GM21529 (cell line): ENCODE measurements around the gene SP140.
"Not testable (repeated sequence)": the region's sequence is repeated elsewhere in the genome, so short reads cannot be mapped to it uniquely, and the experiment has no call there.

Experiments
- ATAC-seq: cut with Tn5 transposase; IDR thresholded peaks from one replicate; pipeline ENCODE4 v1.9.1; 2021; ENCODE audit not compliant: unreplicated experiment

Gene SP140

DNA sequence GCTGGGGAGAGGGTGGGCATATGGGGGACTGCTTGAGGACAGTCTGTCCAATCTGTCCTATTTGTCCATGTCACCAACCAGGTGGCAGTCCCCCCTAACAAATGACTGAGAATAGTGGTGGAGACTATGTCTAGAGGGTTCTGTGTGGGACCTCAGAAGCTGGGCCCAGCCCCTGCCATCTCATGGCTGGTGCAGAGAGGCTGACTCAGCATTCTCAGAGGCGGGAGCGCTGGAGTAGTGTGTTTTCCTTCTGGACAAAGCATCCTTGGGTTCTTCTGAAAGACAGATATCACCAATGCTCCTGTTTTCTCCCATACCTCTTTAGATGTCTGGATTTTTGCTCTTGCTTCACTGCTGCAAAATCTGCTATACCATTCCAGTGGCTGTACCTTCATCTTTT is 57.4 kb downstream of the SP140 start:
- ATAC-seq = no peak

GRCh38 chr2:230286048-230286447 is 60.5 kb downstream of the SP140 start:
- no peak for ATAC-seq

- not testable (repeated sequence) for ATAC-seq
Observed at GRCh38 chr2:230289311-230289710, 63.8 kb downstream of the SP140 start.

DNA sequence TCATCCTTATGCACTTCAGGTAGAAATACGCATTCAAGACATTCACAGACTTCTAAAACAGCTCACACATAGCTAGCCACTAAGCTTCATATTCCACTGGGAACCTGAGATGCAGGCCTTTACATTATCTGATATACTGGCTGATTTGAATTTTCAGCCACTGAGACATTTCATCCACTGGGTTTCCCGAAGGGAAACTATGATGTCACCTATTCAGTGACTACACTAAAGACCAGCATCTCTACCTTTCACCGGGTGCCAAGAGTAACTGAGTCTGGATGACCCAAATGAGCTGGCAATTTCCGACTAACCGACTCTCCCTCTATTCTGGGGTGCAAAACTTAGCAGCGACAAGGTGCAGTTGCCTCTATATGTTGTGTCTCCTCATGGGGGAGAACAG is 69.7 kb downstream of the SP140 start:
- ATAC-seq = no peak

- no peak for ATAC-seq
Observed at GRCh38 chr2:230296917-230297316, 71.4 kb downstream of the SP140 start.

DNA sequence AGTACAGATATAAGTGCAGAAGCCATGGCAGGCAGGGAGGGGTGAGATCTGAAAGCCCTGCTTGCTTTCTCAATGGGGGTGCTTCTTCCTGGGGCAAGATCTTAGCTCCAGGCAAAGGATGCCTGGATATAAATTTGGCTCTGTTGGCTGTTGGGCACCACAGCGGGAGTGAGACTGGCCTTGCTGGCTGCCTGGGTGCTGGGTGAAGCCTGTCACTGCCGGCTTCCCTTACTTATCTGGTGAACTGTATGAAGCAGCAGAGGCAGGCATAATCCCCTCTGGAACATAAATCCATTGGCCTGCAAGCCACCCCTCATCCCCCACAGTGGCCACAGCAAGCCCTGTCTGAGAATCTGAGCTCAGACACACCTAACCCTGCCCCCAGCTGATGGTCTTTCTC is 74.1 kb downstream of the SP140 start:
- ATAC-seq = no peak

GRCh38 chr2:230305416-230306275 is 80.1 kb downstream of the SP140 start:
- ATAC-seq = no peak

GRCh38 chr2:230306474-230306873 is 80.9 kb downstream of the SP140 start:
- ATAC-seq = no peak

DNA sequence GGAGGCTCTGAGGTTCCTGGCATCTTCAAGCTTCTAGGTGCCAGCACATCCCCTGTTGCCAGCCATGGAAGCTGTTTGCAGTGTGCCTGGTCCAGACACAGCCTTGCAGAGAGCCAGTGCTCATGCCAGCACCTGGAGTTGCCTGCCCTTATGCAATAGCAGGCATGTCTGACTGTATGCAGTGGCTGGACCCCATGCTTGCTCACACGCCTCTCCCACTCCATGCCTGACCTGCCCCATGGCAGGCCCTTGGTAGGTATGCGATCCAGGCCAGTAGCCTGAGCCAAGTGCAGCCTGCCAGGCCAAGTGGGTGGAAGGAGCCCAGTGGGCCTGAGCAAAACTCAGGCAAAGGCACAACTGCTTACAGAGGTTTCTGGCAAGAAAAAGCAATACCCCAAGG is 81.9 kb downstream of the SP140 start:
- ATAC-seq = no peak

- ATAC-seq = no peak
Observed at GRCh38 chr2:230308402-230309000, 83.0 kb downstream of the SP140 start.

GRCh38 chr2:230310792-230311191 is 85.3 kb downstream of the SP140 start:
- ATAC-seq = not testable (repeated sequence)

DNA sequence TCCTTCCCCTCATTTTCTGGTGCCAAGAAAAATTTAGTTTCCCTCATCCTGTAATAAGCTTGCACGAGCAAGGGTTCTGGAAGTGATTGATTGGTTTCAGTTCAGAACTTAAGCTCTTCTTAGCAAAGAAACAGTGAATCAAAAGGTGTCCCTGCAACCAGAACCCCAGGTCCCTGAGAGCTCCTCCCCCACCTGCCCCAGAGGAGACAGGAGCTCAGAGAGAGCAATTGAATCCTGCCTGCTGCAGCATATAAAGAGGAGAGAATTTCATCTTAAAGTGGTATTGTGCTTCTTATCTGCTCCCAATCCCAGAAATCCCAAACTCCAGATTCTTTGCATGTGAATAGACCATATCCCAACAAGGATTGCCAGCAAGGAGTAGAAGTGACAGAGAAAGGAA is 86.1 kb downstream of the SP140 start:
- ATAC-seq = not testable (repeated sequence)

DNA sequence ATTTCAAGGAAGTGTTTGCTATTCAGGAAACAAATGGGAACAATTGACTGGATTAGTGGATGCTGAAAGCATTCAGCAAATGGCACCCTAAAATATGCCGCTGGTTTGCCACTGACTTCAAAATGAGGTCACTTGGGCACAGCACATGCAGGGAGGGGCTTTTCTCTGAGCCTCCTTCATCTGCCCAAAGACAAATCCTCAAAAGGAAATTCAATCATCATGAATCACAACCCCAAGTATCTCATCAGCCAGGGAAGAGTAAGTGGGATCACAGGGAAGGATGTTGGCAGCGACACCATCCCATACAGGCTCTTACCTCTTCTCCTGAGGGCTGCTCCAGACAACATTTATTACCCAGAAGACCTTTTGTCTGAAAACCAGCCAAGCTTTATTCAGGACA is 87.1 kb downstream of the SP140 start:
- no peak for ATAC-seq

DNA sequence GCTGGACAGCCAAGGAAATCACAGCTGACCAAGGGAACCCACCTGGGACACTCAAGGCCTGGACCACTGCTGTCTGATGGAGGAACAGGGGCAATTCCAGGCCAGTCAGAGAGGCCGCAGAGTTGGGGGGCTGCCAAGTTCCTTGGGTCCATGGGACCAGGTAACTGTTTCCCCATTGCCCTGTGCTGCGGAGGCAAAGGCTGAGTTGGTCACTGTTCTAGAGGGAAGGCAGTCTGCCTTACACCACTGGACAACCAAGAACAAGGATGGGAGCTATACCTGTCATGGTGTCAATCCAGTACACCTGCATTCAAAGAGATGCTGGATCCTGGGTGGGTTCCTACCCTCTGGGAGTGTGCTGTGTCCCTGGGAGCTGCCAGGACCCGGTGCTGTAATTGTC is 91.8 kb downstream of the SP140 start:
- ATAC-seq = no peak

DNA sequence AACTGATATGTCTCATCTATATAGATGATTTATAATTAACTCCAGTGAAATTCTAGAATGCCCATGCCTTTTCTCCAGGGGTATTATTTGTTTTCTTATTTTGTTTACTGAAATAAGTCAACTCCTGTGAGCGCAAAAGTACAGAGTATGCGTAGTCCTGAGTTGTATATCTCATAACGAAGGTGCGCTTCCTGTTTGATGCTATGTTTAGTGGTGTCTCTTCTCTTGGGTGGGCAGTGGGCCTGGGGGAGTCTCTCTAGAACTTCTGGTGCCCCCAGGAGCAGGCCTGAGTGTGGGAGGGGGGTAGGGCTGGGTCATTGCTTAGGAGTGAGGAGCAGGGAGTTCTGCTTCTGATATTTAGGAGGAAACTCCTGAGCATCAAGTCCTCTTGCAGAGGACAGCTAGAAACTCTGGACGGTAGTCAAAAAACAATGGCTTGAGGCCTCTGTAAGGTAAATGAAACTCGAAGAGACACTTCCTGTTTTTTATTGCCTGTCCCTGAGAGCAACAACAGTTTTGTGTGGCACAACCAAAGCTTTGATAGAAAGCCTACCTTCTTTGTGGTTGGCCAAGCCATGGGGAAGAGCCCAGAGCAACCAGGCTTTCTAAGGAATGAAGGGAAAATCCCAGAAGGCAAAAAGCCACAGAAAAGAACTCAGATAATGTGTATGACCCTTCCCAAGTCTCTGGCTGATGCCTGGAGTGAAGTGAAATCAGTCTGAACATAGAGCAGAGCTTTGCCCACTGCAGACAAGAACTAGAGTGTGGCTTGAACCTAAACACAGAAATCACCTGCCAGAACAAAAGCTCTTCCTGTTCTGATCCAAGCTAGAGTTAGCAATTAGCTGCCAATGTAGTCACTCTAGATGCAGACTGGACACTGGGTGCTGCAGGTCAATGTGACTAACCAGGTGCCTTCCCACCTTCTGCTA is 92.9 kb downstream of the SP140 start:
- peak; percentile 53 for ATAC-seq

DNA sequence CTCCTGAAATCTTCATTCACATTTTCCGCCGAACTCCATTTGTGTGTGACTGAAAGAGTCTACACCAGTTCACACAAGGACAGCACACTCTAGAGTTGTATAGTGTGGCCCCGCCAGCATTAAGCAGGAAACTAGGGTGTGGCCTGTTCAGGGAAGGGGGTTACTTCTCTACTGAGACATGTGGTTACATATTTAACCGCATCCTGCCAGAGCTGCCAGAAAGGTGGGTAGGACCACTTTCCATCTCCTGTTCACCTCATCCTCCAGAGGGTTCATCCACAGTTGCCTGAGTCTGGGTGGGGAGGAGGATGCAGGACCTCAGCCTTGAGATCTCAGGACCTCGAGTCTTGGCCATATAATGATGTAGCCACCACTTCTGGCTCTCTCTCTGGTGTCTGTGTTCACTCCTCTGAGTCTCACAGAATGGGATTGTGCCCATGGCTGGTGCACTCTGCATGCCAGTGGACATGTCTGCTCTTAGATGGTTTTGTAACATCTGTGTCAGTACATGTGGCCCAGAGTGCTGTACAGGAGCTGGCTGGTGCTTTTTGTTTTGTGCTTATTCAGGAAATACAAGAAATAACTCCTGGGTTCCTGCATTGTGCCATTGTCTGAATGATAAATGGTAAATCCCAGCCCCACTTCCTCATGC is 93.8 kb downstream of the SP140 start:
- ATAC-seq = peak; percentile 83

GRCh38 chr2:230321031-230321430 is 95.5 kb downstream of the SP140 start:
- ATAC-seq = no peak

- ATAC-seq = no peak
Observed at GRCh38 chr2:230322561-230323384, 97.2 kb downstream of the SP140 start.

GRCh38 chr2:230323385-230324106 is 98.0 kb downstream of the SP140 start:
- no peak for ATAC-seq
